HepG2 (cell line): Measurements from ENCODE around the gene ORC3. TPM values are rescaled to one million over a fixed set of nuclear protein-coding genes. Genes with fewer than 3 reads are reported as not detected.

ENCODE experiments used
- ATAD3A ChIP-seq: sonication (generic); formaldehyde crosslinking; IDR thresholded peaks from 2 replicates; pipeline ENCODE4 v1.4.0; 2020; ENCODE audit warnings: missing genetic modification reagents
- GATAD2A ChIP-seq: IDR thresholded peaks from 2 replicates; pipeline ENCODE4 v1.6.1; 2016
- IKZF1 ChIP-seq: fragments of 450-650 bp; IDR thresholded peaks from 2 replicates; pipeline ENCODE4 v1.7.1; 2016
- JUND ChIP-seq: sonication (generic); formaldehyde crosslinking; IDR thresholded peaks from 2 replicates; pipeline ENCODE4 v1.8.0; 2022; ENCODE audit warnings: mild to moderate bottlenecking, missing genetic modification reagents
- PAWR ChIP-seq: sonication (generic); formaldehyde crosslinking; IDR thresholded peaks from 2 replicates; pipeline ENCODE4 v1.4.0; 2020; ENCODE audit warnings: missing genetic modification reagents, mild to moderate bottlenecking, borderline replicate concordance
- POLR2G ChIP-seq: fragments of 200-400 bp; formaldehyde crosslinking; IDR thresholded peaks from 2 replicates; pipeline ENCODE4 v1.6.1; 2018; ENCODE audit warnings: mild to moderate bottlenecking, low read depth, low read length, moderate library complexity
- SUZ12 ChIP-seq: fragments of 150-350 bp; IDR thresholded peaks from 2 replicates; pipeline ENCODE4 v1.6.1; 2014; ENCODE audit warnings: low read depth, low read length
- TMF1 ChIP-seq: sonication (generic); formaldehyde crosslinking; IDR thresholded peaks from 2 replicates; pipeline ENCODE4 v1.8.1; 2022; ENCODE audit warnings: low read depth, missing genetic modification reagents
- ZNF331 ChIP-seq: sonication (generic); formaldehyde crosslinking; IDR thresholded peaks from 2 replicates; pipeline ENCODE4 v1.4.0; 2020; ENCODE audit warnings: missing genetic modification reagents
- ZNF382 ChIP-seq: sonication (generic); formaldehyde crosslinking; IDR thresholded peaks from 2 replicates; pipeline ENCODE4 v1.5.0; 2020; ENCODE audit warnings: missing genetic modification reagents, mild to moderate bottlenecking, borderline replicate concordance
- ZNF616 ChIP-seq: sonication (generic); formaldehyde crosslinking; IDR thresholded peaks from 2 replicates; pipeline ENCODE4 v1.5.0; 2020; ENCODE audit warnings: low read depth, mild to moderate bottlenecking, missing genetic modification reagents
- ZSCAN22 ChIP-seq: sonication (generic); formaldehyde crosslinking; IDR thresholded peaks from 2 replicates; pipeline ENCODE4 v1.4.0; 2020; ENCODE audit warnings: mild to moderate bottlenecking, missing genetic modification reagents
- polyA plus RNA-seq, 8 experiments: library from polyadenylated mRNA; depleted of rRNA in 3 of 8; stranded (reverse) in 7 of 8; unstranded in 1 of 8; fragments of >200 nt; fragmentation: Illumina TruSeq in 4 of 8; extraction: Trizol in 4 of 8; gene quantifications; 2 replicates each; pipeline versions ENCODE4 v1.2.1 to v1.2.3, GENCODE V29; 2011 to 2016; ENCODE audit warnings: low read depth in 4 of 8, missing spikeins in 1 of 8, mixed read lengths in 1 of 8; ENCODE audit not compliant: insufficient read depth in 1 of 8
- total RNA-seq, 5 experiments: library from RNA; depleted of rRNA; stranded (reverse); fragments of >200 nt; fragmentation: Illumina TruSeq; extraction: Trizol; gene quantifications; 2 replicates each; pipeline ENCODE4 v1.2.3, GENCODE V29; 2016; ENCODE audit warnings: low read depth in 1 of 5
- TF ChIP-seq, protein P1 (sequence below): sonication (generic); formaldehyde crosslinking; IDR thresholded peaks from 2 replicates; pipeline ENCODE4 v1.8.0; 2022; ENCODE audit warnings: low read depth, missing genetic modification reagents
- TF ChIP-seq, protein P2 (sequence below): sonication (generic); formaldehyde crosslinking; IDR thresholded peaks from 2 replicates; pipeline ENCODE4 v1.4.0; 2020; ENCODE audit warnings: mild to moderate bottlenecking, missing genetic modification reagents
- TF ChIP-seq, protein P3 (sequence below): IDR thresholded peaks from 2 replicates; pipeline ENCODE4 v1.6.1; 2016
- TF ChIP-seq, protein P4 (sequence below): sonication (generic); formaldehyde crosslinking; IDR thresholded peaks from 2 replicates; pipeline ENCODE4 v1.4.0; 2020; ENCODE audit warnings: missing genetic modification reagents, borderline replicate concordance
- TF ChIP-seq, protein P5 (sequence below): sonication (generic); formaldehyde crosslinking; IDR thresholded peaks from 2 replicates; pipeline ENCODE4 v1.4.0; 2020; ENCODE audit warnings: missing genetic modification reagents

The ORC3 gene
- total and polyA plus RNA-seq, 2 of the 13 experiments (the other 11 are each of a cell fraction or from before 2014, with no cell fraction given), result 21.8 to 43.5 TPM

DNA sequence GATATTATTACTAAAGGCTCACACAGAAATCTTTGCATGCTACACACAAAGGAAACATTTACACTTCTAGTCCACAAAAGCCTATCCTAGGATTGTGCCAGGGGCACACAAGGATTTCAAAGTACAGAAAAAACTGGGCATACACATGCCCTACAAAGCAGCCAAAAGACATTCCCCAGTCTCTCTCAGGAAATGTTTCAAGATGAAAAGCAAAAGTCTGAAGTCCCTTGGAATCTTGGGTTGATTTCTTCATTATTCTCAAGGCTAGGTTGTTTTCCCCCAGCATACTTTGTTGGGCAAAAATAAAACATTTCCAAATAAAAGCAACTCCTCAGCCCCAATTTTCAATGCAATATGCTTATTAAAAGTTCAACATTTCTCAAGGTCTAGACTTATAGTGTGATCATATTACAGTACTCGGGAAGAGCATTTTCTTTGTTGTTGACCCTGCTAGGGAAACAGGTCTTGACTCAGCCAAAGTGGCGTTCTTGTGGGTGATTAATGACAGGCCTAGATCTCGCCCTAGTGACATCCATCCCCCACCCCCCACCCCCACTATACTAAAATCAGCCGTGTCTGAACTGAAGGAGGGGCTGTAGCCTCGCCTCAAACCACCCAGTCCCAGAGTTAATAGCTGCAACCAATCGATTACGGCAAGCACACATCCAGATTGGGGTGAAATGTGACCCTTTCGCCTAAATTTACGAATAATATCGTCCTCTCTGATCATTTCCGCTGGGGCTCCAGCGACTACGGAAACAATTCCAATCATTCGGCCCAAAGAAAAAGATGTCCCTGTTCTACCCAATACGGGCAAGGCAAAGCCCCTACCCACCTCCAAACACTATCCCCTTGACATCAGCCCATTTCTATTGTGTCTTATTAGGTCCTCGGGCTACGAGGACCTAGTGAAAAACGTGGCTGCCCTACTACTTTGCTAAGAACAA lies 110.7 kb downstream of the ORC3 start (continued):
- TF ChIP-seq GATAD2A (CRISPR knock-in tag) (peak; percentile 44; the same call in 1 of the 2 replicates), ZNF382 (no peak), ATAD3A (CRISPR knock-in tag) (no peak), JUND (CRISPR knock-in tag) (no peak), PAWR (CRISPR knock-in tag) (no peak), ZNF616 (CRISPR knock-in tag) (no peak), ZSCAN22 (CRISPR knock-in tag) (no peak), ZNF331 (CRISPR knock-in tag) (no peak), IKZF1 (no peak), TMF1 (CRISPR knock-in tag) (no peak), SUZ12 (no peak), POLR2G (peak; percentile 51; the same call in 1 of the 2 replicates)
- TF ChIP-seq, protein P1, sequence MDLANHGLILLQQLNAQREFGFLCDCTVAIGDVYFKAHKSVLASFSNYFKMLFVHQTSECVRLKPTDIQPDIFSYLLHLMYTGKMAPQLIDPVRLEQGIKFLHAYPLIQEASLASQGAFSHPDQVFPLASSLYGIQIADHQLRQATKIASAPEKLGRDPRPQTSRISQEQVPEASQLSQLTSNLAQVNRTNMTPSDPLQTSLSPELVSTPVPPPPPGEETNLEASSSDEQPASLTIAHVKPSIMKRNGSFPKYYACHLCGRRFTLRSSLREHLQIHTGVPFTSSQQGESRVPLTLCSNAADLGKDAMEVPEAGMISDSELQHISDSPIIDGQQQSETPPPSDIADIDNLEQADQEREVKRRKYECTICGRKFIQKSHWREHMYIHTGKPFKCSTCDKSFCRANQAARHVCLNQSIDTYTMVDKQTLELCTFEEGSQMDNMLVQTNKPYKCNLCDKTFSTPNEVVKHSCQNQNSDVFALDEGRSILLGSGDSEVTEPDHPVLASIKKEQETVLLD, result no peak
- TF ChIP-seq, protein P2, sequence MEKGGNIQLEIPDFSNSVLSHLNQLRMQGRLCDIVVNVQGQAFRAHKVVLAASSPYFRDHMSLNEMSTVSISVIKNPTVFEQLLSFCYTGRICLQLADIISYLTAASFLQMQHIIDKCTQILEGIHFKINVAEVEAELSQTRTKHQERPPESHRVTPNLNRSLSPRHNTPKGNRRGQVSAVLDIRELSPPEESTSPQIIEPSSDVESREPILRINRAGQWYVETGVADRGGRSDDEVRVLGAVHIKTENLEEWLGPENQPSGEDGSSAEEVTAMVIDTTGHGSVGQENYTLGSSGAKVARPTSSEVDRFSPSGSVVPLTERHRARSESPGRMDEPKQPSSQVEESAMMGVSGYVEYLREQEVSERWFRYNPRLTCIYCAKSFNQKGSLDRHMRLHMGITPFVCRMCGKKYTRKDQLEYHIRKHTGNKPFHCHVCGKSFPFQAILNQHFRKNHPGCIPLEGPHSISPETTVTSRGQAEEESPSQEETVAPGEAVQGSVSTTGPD, result no peak
- TF ChIP-seq, protein P3, sequence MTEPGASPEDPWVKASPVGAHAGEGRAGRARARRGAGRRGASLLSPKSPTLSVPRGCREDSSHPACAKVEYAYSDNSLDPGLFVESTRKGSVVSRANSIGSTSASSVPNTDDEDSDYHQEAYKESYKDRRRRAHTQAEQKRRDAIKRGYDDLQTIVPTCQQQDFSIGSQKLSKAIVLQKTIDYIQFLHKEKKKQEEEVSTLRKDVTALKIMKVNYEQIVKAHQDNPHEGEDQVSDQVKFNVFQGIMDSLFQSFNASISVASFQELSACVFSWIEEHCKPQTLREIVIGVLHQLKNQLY (CRISPR knock-in tag), result no peak
- TF ChIP-seq, protein P4, sequence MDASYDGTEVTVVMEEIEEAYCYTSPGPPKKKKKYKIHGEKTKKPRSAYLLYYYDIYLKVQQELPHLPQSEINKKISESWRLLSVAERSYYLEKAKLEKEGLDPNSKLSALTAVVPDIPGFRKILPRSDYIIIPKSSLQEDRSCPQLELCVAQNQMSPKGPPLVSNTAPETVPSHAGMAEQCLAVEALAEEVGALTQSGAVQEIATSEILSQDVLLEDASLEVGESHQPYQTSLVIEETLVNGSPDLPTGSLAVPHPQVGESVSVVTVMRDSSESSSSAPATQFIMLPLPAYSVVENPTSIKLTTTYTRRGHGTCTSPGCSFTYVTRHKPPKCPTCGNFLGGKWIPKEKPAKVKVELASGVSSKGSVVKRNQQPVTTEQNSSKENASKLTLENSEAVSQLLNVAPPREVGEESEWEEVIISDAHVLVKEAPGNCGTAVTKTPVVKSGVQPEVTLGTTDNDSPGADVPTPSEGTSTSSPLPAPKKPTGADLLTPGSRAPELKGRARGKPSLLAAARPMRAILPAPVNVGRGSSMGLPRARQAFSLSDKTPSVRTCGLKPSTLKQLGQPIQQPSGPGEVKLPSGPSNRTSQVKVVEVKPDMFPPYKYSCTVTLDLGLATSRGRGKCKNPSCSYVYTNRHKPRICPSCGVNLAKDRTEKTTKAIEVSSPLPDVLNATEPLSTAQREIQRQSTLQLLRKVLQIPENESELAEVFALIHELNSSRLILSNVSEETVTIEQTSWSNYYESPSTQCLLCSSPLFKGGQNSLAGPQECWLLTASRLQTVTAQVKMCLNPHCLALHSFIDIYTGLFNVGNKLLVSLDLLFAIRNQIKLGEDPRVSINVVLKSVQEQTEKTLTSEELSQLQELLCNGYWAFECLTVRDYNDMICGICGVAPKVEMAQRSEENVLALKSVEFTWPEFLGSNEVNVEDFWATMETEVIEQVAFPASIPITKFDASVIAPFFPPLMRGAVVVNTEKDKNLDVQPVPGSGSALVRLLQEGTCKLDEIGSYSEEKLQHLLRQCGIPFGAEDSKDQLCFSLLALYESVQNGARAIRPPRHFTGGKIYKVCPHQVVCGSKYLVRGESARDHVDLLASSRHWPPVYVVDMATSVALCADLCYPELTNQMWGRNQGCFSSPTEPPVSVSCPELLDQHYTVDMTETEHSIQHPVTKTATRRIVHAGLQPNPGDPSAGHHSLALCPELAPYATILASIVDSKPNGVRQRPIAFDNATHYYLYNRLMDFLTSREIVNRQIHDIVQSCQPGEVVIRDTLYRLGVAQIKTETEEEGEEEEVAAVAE, result no peak
- TF ChIP-seq, protein P5, sequence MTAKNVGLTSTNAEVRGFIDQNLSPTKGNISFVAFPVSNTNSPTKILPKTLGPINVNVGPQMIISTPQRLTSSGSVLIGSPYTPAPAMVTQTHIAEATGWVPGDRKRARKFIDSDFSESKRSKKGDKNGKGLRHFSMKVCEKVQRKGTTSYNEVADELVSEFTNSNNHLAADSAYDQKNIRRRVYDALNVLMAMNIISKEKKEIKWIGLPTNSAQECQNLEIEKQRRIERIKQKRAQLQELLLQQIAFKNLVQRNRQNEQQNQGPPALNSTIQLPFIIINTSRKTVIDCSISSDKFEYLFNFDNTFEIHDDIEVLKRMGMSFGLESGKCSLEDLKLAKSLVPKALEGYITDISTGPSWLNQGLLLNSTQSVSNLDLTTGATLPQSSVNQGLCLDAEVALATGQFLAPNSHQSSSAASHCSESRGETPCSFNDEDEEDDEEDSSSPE (CRISPR knock-in tag), result no peak
